Pancreas (tissue), 10 donors: Measurements from ENCODE around the gene CD101. TPM values are rescaled to one million over a fixed set of nuclear protein-coding genes. Genes with fewer than 3 reads are reported as not detected.

Experiments
- ATAC-seq, 4 donors: fragments of 200-7000 bp; cut with Tn5 transposase; one replicate each; pipeline versions ENCODE4 v1.8.0 to v1.9.1; 2020; ENCODE audit warnings: mild to moderate bottlenecking in 4 of 4, moderate library complexity in 4 of 4
- DNase-seq, 6 donors: peaks; one replicate each; pipeline ENCODE4 v3.0.0-alpha.2; 2020
- FAIRE-seq: peaks from 2 replicates; lab custom pipeline; 2012; peaks lifted over from hg19 to GRCh38; lab: Jason Lieb, UNC
- H3K27ac ChIP-seq, 4 donors: fragments of 200-600 bp; sonication (generic); 1 replicate in 3 of 4; 2 replicates in 1 of 4; pipeline versions ENCODE4 v1.5.0 to v1.8.0; 2020
- H3K27me3 ChIP-seq, 4 donors: fragments of 200-600 bp; one replicate each; pipeline ENCODE4 v1.8.0; 2021
- H3K36me3 ChIP-seq, 3 donors: fragments of 200-600 bp; sonication (generic) in 1 of 3; one replicate each; pipeline versions ENCODE4 v1.5.0 to v1.8.0; 2020 to 2021
- H3K4me1 ChIP-seq, 3 donors: fragments of 200-600 bp; one replicate each; pipeline ENCODE4 v1.8.0; 2021
- H3K4me3 ChIP-seq, 4 donors: fragments of 200-600 bp; sonication (generic) in 2 of 4; one replicate each; pipeline versions ENCODE4 v1.5.0 to v1.8.0; 2020 to 2021
- H3K9me3 ChIP-seq, 4 donors: fragments of 200-600 bp; one replicate each; pipeline ENCODE4 v1.8.0; 2021
- CTCF ChIP-seq, 4 donors: fragments of 200-600 bp; sonication (generic) in 3 of 4; IDR thresholded peaks; one replicate each; pipeline versions ENCODE4 v1.5.0 to v1.8.0; 2021; ENCODE audit warnings: antibody characterized with exemption in 4 of 4
- WGBS, 2 donors: extraction: QIAGEN DNeasy Blood & Tissue Kit; methylation state at CpG; one replicate each; pipeline ENCODE4 v1.1.7; 2013; 5-methylcytosine and 5-hydroxymethylcytosine counted together
- intact Hi-C, 3 donors: fragments of 100-400 bp; cut with DNase I; formaldehyde crosslinking; loops; one replicate each; pipeline versions ENCODE4 v1.11.1 to v1.14.2; 2022
- polyA plus RNA-seq, 2 donors: library from polyadenylated mRNA; stranded (reverse); fragments of 200-250 nt; gene quantifications; one replicate each; pipeline ENCODE4 v1.2.3, GENCODE V29; 2013
- total RNA-seq, 6 donors: library from RNA; stranded (reverse); fragmentation: NEBNext Ultra II Directional in 4 of 6; extraction: Animal tissue kit (Norgen Biotek cat#: 25700) in 4 of 6; gene quantifications; one replicate each; pipeline versions ENCODE4 v1.2.1 to v1.2.4, GENCODE V29; 2021 to 2023
- donor health status: healthy with polysubstance abuse.
- donor health status: DM: no; HTN: no; CAD: no; lungs with moderate emphysema.
- donor health status: DM: no; HTN: no; CAD: no.
- donor health status: control.
- donor health status: control.
- donor health status: Bipolar disorder and iron deficiency.
- donor health status: DM: yes; HTN: yes; CAD: no.
- donor health status: DM: no; HTN: no; CAD: no.
- donor health status: DM: no; HTN: no; CAD: no.
- donor health status: DM: yes; HTN: yes; CAD: no.

Gene CD101
- total and polyA plus RNA-seq, 8 donors, result 0.51 to 3.4 (median 1.5) TPM

- 33 to 51% methylated on average over 2 of the region's 2 CpGs for whole genome bisulfite sequencing, 2 donors
- peak; percentile 43 to 64 (median 50) for ATAC-seq
- Histone ChIP-seq H3K4me1 (peaks cover 0 to 29% (median 8%) of the 10 kb centered on the region in 3 donors), H3K36me3 (no peaks in the 10 kb centered on the region), H3K27ac (peak overlapping the region in 2 of 4 donors; percentile 20 to 24), H3K27me3 (no peaks in the 10 kb centered on the region), H3K9me3 (no peaks in the 10 kb centered on the region), H3K4me3 (no peak overlapping the region)
- TF ChIP-seq CTCF (IDR thresholded peaks at IDR 0.05), result no peak
- peak in 1 of 6 donors; percentile 34 for DNase-seq
- intact Hi-C loops, result no loop called here
- no peak for FAIRE-seq
These were observed 12.7 kb upstream of the CD101 start for GRCh38 chr1:116988908-116989307.

GRCh38 chr1:116989835-116990234, 11.7 kb upstream of the CD101 start:
- Histone ChIP-seq H3K4me1 (peaks cover 0 to 29% (median 8%) of the 10 kb centered on the region in 3 donors), H3K27me3 (no peaks in the 10 kb centered on the region), H3K27ac (peak overlapping the region in 1 of 4 donors; percentile 23), H3K4me3 (no peak overlapping the region), H3K36me3 (no peaks in the 10 kb centered on the region), H3K9me3 (no peaks in the 10 kb centered on the region)
- 46 to 71% methylated on average over 5 of the region's 5 CpGs for WGBS, 2 donors
- ATAC-seq, result no peak
- no peak for FAIRE-seq
- no peak for DNase-seq
- intact Hi-C loops, result loop anchor here in 1 of 3 donors (10.0 kb wide), 1 partner anchor 65 kb away; no protein-coding TSS in a partner anchor
- TF ChIP-seq CTCF (IDR thresholded peaks at IDR 0.05), result no peak

GRCh38 chr1:116990612-116991151, 10.9 kb upstream of the CD101 start:
- peak overlapping the region in 2 of 4 donors; percentile 8 to 21 for H3K27ac ChIP-seq
- WGBS, 2 donors, result 61 to 79% methylated on average over 12 of the region's 12 CpGs

GRCh38 chr1:116991171-116991845, 10.3 kb upstream of the CD101 start:
- H3K4me3 ChIP-seq, result no peak overlapping the region
- no peaks in the 10 kb centered on the region for H3K27me3 ChIP-seq
- no peaks in the 10 kb centered on the region for H3K36me3 ChIP-seq
- DNase-seq, result no peak
- H3K27ac ChIP-seq, result peak overlapping the region in 1 of 4 donors; percentile 21
- no peak for TF ChIP-seq CTCF (IDR thresholded peaks at IDR 0.05)
- FAIRE-seq, result no peak
- intact Hi-C loops, result loop anchor here in 1 of 3 donors (10.0 kb wide), 1 partner anchor 63 kb away; no protein-coding TSS in a partner anchor
- 47 to 100% methylated on average over 2 of the region's 2 CpGs for WGBS, 2 donors
- peaks cover 0 to 29% (median 8%) of the 10 kb centered on the region in 3 donors for H3K4me1 ChIP-seq
- no peaks in the 10 kb centered on the region for H3K9me3 ChIP-seq
- ATAC-seq, result no peak

More at GRCh38 chr1:116990612-116991151, 10.9 kb upstream of the CD101 start:
- Histone ChIP-seq H3K4me1 (peaks cover 0 to 29% (median 8%) of the 10 kb centered on the region in 3 donors), H3K36me3 (no peaks in the 10 kb centered on the region), H3K27me3 (no peaks in the 10 kb centered on the region), H3K9me3 (no peaks in the 10 kb centered on the region), H3K4me3 (no peak overlapping the region)
- DNase-seq (peak in 3 of 6 donors; percentile 10 to 33 (median 29)), ATAC-seq (peak in 3 of 4 donors; percentile 29 to 61 (median 37)), FAIRE-seq (no peak)
- no peak for TF ChIP-seq CTCF (IDR thresholded peaks at IDR 0.05)
- intact Hi-C loops, result loop anchor here in 1 of 3 donors (10.0 kb wide), 1 partner anchor 64 kb away; no protein-coding TSS in a partner anchor
